ENCODE data around the gene PPP1R26. TPM values are rescaled to one million over a fixed set of nuclear protein-coding genes. Genes with fewer than 3 reads are reported as not detected.
"Not testable (repeated sequence)": the region's sequence is repeated elsewhere in the genome, so short reads cannot be mapped to it uniquely, and the experiment has no call there.

Gene PPP1R26
- total RNA-seq: 10 to 100 TPM; 15.7 to 23.8 (median 20.0) TPM
- 14.5 TPM for polyA plus RNA-seq
- long read RNA-seq, donor 1, full-length matches to known transcripts: 48 of 55 reads
- long read RNA-seq, donor 1, partial matches to known transcripts: 2 of 55 reads
- long read RNA-seq, donor 1, other reads (novel, unspliced or antisense): 5 of 55 reads
- long read RNA-seq, donor 2, full-length matches to known transcripts: 27 of 32 reads
- long read RNA-seq, donor 2, partial matches to known transcripts: 0 of 32 reads
- long read RNA-seq, donor 2, other reads (novel, unspliced or antisense): 5 of 32 reads
- long read RNA-seq, donor 3, full-length matches to known transcripts: 30 of 40 reads
- long read RNA-seq, donor 3, partial matches to known transcripts: 7 of 40 reads
- long read RNA-seq, donor 3, other reads (novel, unspliced or antisense): 3 of 40 reads
- long read RNA-seq, donor 4, full-length matches to known transcripts: 38 of 45 reads
- long read RNA-seq, donor 4, partial matches to known transcripts: 5 of 45 reads
- long read RNA-seq, donor 4, other reads (novel, unspliced or antisense): 2 of 45 reads

- Histone ChIP-seq H3K27me3 (ENCODE audit: control insufficient read depth, insufficient read depth) (no peaks in the 10 kb centered on the region), H3K27ac (ENCODE audit: low read length) (no peak within 1 kb of the TSS), H3K4me1 (ENCODE audit: control insufficient read depth, insufficient read depth, low read length) (peaks cover 4% of the 10 kb centered on the region), H3K4me3 (ENCODE audit: low read length) (peak within 1 kb of the TSS; percentile 98), H3K9me3 (ENCODE audit: control insufficient read depth, low read length) (no peaks in the 10 kb centered on the region)
- ATAC-seq (peak; percentile 27), DNase-seq (peak; percentile 49 to 79 (median 79))
- WGBS: under 1% methylated on average over 89 of the region's 103 CpGs
- intact Hi-C loops (cut with DNase I): no loop called here
These were observed at the start of gene PPP1R26 for GRCh38 chr9:135479469-135480052. Gene PPP1R26 (plus strand): TSS chr9:135479782. CDS start chr9:135484511, 4,729 bp downstream.

- 98% methylated on average over 4 of the region's 4 CpGs for WGBS
- DNase-seq: no peak
- Histone ChIP-seq H3K9me3 (ENCODE audit: control insufficient read depth, low read length) (no peaks in the 10 kb centered on the region), H3K4me3 (ENCODE audit: low read length) (no peak overlapping the region), H3K4me1 (ENCODE audit: control insufficient read depth, insufficient read depth, low read length) (peaks cover 4% of the 10 kb centered on the region), H3K27me3 (ENCODE audit: control insufficient read depth, insufficient read depth) (no peaks in the 10 kb centered on the region), H3K27ac (ENCODE audit: low read length) (no peak overlapping the region)
- intact Hi-C loops (cut with DNase I): no loop called here
- ATAC-seq: no peak
These were observed 42.3 kb upstream of the PPP1R26 start for GRCh38 chr9:135437259-135437658.

- H3K9me3 ChIP-seq (ENCODE audit: control insufficient read depth, low read length); H3K4me3 ChIP-seq (ENCODE audit: low read length); DNase-seq; H3K27ac ChIP-seq (ENCODE audit: low read length); ATAC-seq; intact Hi-C loops (cut with DNase I); H3K27me3 ChIP-seq (ENCODE audit: control insufficient read depth, insufficient read depth); H3K4me1 ChIP-seq (ENCODE audit: control insufficient read depth, insufficient read depth, low read length): not testable (repeated sequence)
- WGBS: 94% methylated on average over 11 of the region's 11 CpGs
These were observed 41.9 kb upstream of the PPP1R26 start for GRCh38 chr9:135437696-135438095.

- DNase-seq; H3K4me3 ChIP-seq (ENCODE audit: low read length); intact Hi-C loops (cut with DNase I); H3K27me3 ChIP-seq (ENCODE audit: control insufficient read depth, insufficient read depth); H3K27ac ChIP-seq (ENCODE audit: low read length); H3K4me1 ChIP-seq (ENCODE audit: control insufficient read depth, insufficient read depth, low read length); ATAC-seq; H3K9me3 ChIP-seq (ENCODE audit: control insufficient read depth, low read length): not testable (repeated sequence)
- WGBS: 79% methylated on average over 14 of the region's 14 CpGs
These were observed 40.9 kb upstream of the PPP1R26 start for GRCh38 chr9:135438581-135439232.

- 78% methylated on average over 7 of the region's 7 CpGs for WGBS
- ATAC-seq; DNase-seq; intact Hi-C loops (cut with DNase I); H3K4me1 ChIP-seq (ENCODE audit: control insufficient read depth, insufficient read depth, low read length); H3K27ac ChIP-seq (ENCODE audit: low read length); H3K9me3 ChIP-seq (ENCODE audit: control insufficient read depth, low read length); H3K4me3 ChIP-seq (ENCODE audit: low read length); H3K27me3 ChIP-seq (ENCODE audit: control insufficient read depth, insufficient read depth): not testable (repeated sequence)
These were observed 40.1 kb upstream of the PPP1R26 start for GRCh38 chr9:135439514-135439913.

- no peaks in the 10 kb centered on the region for H3K9me3 ChIP-seq (ENCODE audit: control insufficient read depth, low read length)
- H3K4me1 ChIP-seq (ENCODE audit: control insufficient read depth, insufficient read depth, low read length): peaks cover 4% of the 10 kb centered on the region
- no peaks in the 10 kb centered on the region for H3K27me3 ChIP-seq (ENCODE audit: control insufficient read depth, insufficient read depth)
- H3K4me3 ChIP-seq (ENCODE audit: low read length): no peak overlapping the region
- intact Hi-C loops (cut with DNase I): no loop called here
- ATAC-seq: no peak
- no peak overlapping the region for H3K27ac ChIP-seq (ENCODE audit: low read length)
- no peak for DNase-seq
- WGBS: 74% methylated on average over 12 of the region's 12 CpGs
These were observed 39.7 kb upstream of the PPP1R26 start for GRCh38 chr9:135439916-135440315.

GRCh38 chr9:135440620-135441019 is 39.0 kb upstream of the PPP1R26 start:
- Histone ChIP-seq H3K27me3 (ENCODE audit: control insufficient read depth, insufficient read depth) (no peaks in the 10 kb centered on the region), H3K27ac (ENCODE audit: low read length) (no peak overlapping the region), H3K4me1 (ENCODE audit: control insufficient read depth, insufficient read depth, low read length) (peaks cover 4% of the 10 kb centered on the region), H3K4me3 (ENCODE audit: low read length) (no peak overlapping the region), H3K9me3 (ENCODE audit: control insufficient read depth, low read length) (no peaks in the 10 kb centered on the region)
- intact Hi-C loops (cut with DNase I): no loop called here
- no peak for DNase-seq
- 68% methylated on average over 10 of the region's 10 CpGs for WGBS
- ATAC-seq: no peak

GRCh38 chr9:135441105-135442071 is 38.2 kb upstream of the PPP1R26 start:
- peak; percentile 67 to 85 (median 81) for DNase-seq
- H3K4me3 ChIP-seq (ENCODE audit: low read length); H3K4me1 ChIP-seq (ENCODE audit: control insufficient read depth, insufficient read depth, low read length); intact Hi-C loops (cut with DNase I); ATAC-seq; H3K27me3 ChIP-seq (ENCODE audit: control insufficient read depth, insufficient read depth); H3K9me3 ChIP-seq (ENCODE audit: control insufficient read depth, low read length); H3K27ac ChIP-seq (ENCODE audit: low read length): not testable (repeated sequence)
- 18% methylated on average over 23 of the region's 23 CpGs for WGBS

GRCh38 chr9:135442075-135442474 is 37.5 kb upstream of the PPP1R26 start:
- no peak overlapping the region for H3K4me3 ChIP-seq (ENCODE audit: low read length)
- H3K27me3 ChIP-seq (ENCODE audit: control insufficient read depth, insufficient read depth): no peaks in the 10 kb centered on the region
- H3K27ac ChIP-seq (ENCODE audit: low read length): no peak overlapping the region
- DNase-seq: no peak
- intact Hi-C loops (cut with DNase I): no loop called here
- H3K9me3 ChIP-seq (ENCODE audit: control insufficient read depth, low read length): no peaks in the 10 kb centered on the region
- no peak for ATAC-seq
- peaks cover 4% of the 10 kb centered on the region for H3K4me1 ChIP-seq (ENCODE audit: control insufficient read depth, insufficient read depth, low read length)
- WGBS: 48% methylated on average over 10 of the region's 10 CpGs

GRCh38 chr9:135443797-135444425 is 35.7 kb upstream of the PPP1R26 start:
- Histone ChIP-seq H3K27me3 (ENCODE audit: control insufficient read depth, insufficient read depth) (no peaks in the 10 kb centered on the region), H3K9me3 (ENCODE audit: control insufficient read depth, low read length) (no peaks in the 10 kb centered on the region), H3K4me3 (ENCODE audit: low read length) (no peak overlapping the region), H3K27ac (ENCODE audit: low read length) (no peak overlapping the region), H3K4me1 (ENCODE audit: control insufficient read depth, insufficient read depth, low read length) (peaks cover 4% of the 10 kb centered on the region)
- 81% methylated on average over 28 of the region's 28 CpGs for WGBS
- DNase-seq: no peak
- intact Hi-C loops (cut with DNase I): no loop called here
- no peak for ATAC-seq

Measured in right cardiac atrium (tissue), 5 donors.